GM12878 (cell line): ENCODE data around the gene CELF2. TPM values are rescaled to one million over a fixed set of nuclear protein-coding genes. Genes with fewer than 3 reads are reported as not detected.

Source experiments
- ATF7 ChIP-seq: fragments of 450-650 bp; IDR thresholded peaks from 2 replicates; pipeline ENCODE4 v1.6.1; 2016; ENCODE audit warnings: low read depth, mild to moderate bottlenecking
- CEBPZ ChIP-seq: fragments of 150-350 bp; IDR thresholded peaks from 2 replicates; pipeline ENCODE4 v1.6.1; 2016; ENCODE audit warnings: low read depth, low read length
- PBX3 ChIP-seq: IDR thresholded peaks from 2 replicates; pipeline ENCODE4 v1.6.1; 2011; ENCODE audit warnings: mild to moderate bottlenecking, low read depth, low read length, moderate library complexity; ENCODE audit not compliant: insufficient replicate concordance
- RAD51 ChIP-seq: fragments of 450-650 bp; IDR thresholded peaks from 2 replicates; pipeline ENCODE4 v1.6.1; 2016; ENCODE audit warnings: moderate library complexity, mild to moderate bottlenecking, inconsistent platforms
- TBL1XR1 ChIP-seq: IDR thresholded peaks from 2 replicates; pipeline ENCODE4 v1.6.1; 2012; ENCODE audit warnings: low read depth, low read length, improper control_type of control experiment
- ZNF687 ChIP-seq: fragments of 450-650 bp; IDR thresholded peaks from 2 replicates; pipeline ENCODE4 v1.6.1; 2017; ENCODE audit warnings: mild to moderate bottlenecking, moderate library complexity
- polyA plus RNA-seq, 11 experiments: library from polyadenylated mRNA; depleted of rRNA in 4 of 11; unstranded in 6 of 11; stranded (reverse) in 5 of 11; fragments of >200 nt; fragmentation: Nextera tagmentation in 4 of 11; fragmentation: Illumina TruSeq in 1 of 11; extraction: Ambion mirVana in 4 of 11; extraction: Trizol in 1 of 11; gene quantifications; 1 replicate in 1 of 11; 2 replicates in 10 of 11; pipeline versions ENCODE4 v1.2.1 to v1.2.3, GENCODE V29; 2011 to 2016; ENCODE audit warnings: inconsistent platforms in 2 of 11, missing spikeins in 2 of 11, low read depth in 1 of 11
- total RNA-seq, 4 experiments: library from RNA; depleted of rRNA in 3 of 4; stranded (reverse); fragments of >200 nt in 3 of 4; fragmentation: Illumina TruSeq in 1 of 4; extraction: Trizol in 1 of 4; gene quantifications; 2 replicates each; pipeline versions ENCODE4 v1.2.1 to v1.2.3, GENCODE V29; 2013 to 2021

Gene CELF2
- total and polyA plus RNA-seq, 10 of the 15 experiments (the other 5 are each of a cell fraction or from before 2014, with no cell fraction given): 20.8 to 129 (median 86.3) TPM

GRCh38 chr10:11229893-11230292, 212.2 kb downstream of the CELF2 start (continued):
- TF ChIP-seq PBX3: no peak
- no peak for TF ChIP-seq TBL1XR1
- TF ChIP-seq ZNF687: no peak
- TF ChIP-seq ATF7: no peak
- TF ChIP-seq CEBPZ: no peak
- no peak for TF ChIP-seq RAD51
